Immature natural killer cell (primary cell): Measurements from ENCODE around the gene MYH13. TPM values are rescaled to one million over a fixed set of nuclear protein-coding genes. Genes with fewer than 3 reads are reported as not detected.

Experiments used
- DNase-seq, 3 donors: peaks; one replicate each; pipeline ENCODE4 v3.0.0; 2022; ENCODE audit warnings: mixed read lengths in 1 of 3
- H3K27ac Mint-ChIP-seq, 6 donors: one replicate each; pipeline ENCODE4 v1.8.0; 2020; ENCODE audit warnings: mixed read lengths in 6 of 6, mild to moderate bottlenecking in 5 of 6, inconsistent platforms in 4 of 6, moderate library complexity in 3 of 6
- H3K27me3 Mint-ChIP-seq, 3 donors: one replicate each; pipeline ENCODE4 v1.8.0; 2020 to 2021; ENCODE audit warnings: low read depth in 3 of 3, mild to moderate bottlenecking in 3 of 3, mixed read lengths in 3 of 3, moderate library complexity in 3 of 3, inconsistent platforms in 1 of 3
- H3K36me3 Mint-ChIP-seq, 3 donors: one replicate each; pipeline ENCODE4 v1.8.0; 2020; ENCODE audit warnings: mixed read lengths in 3 of 3, inconsistent platforms in 2 of 3, mild to moderate bottlenecking in 2 of 3
- H3K4me1 Mint-ChIP-seq, 2 donors: one replicate each; pipeline ENCODE4 v1.8.0; 2020; ENCODE audit warnings: inconsistent platforms in 2 of 2, mild to moderate bottlenecking in 2 of 2, mixed read lengths in 2 of 2, moderate library complexity in 1 of 2
- H3K4me3 Mint-ChIP-seq, 5 donors: one replicate each; pipeline ENCODE4 v1.8.0; 2020; ENCODE audit warnings: mild to moderate bottlenecking in 5 of 5, mixed read lengths in 5 of 5, inconsistent platforms in 3 of 5, moderate library complexity in 3 of 5
- H3K9me3 Mint-ChIP-seq, 6 donors: one replicate each; pipeline ENCODE4 v1.8.0; 2020; ENCODE audit warnings: mild to moderate bottlenecking in 6 of 6, mixed read lengths in 6 of 6, inconsistent platforms in 4 of 6, moderate library complexity in 3 of 6
- polyA plus RNA-seq, 3 donors: library from polyadenylated mRNA; unstranded; fragments of 300-500 nt; fragmentation: Illumina TruSeq; gene quantifications; one replicate each; pipeline ENCODE4 v1.2.3, GENCODE V29; 2021

Gene MYH13
- polyA plus RNA-seq, 3 donors from 2014 or later = not detected

DNA sequence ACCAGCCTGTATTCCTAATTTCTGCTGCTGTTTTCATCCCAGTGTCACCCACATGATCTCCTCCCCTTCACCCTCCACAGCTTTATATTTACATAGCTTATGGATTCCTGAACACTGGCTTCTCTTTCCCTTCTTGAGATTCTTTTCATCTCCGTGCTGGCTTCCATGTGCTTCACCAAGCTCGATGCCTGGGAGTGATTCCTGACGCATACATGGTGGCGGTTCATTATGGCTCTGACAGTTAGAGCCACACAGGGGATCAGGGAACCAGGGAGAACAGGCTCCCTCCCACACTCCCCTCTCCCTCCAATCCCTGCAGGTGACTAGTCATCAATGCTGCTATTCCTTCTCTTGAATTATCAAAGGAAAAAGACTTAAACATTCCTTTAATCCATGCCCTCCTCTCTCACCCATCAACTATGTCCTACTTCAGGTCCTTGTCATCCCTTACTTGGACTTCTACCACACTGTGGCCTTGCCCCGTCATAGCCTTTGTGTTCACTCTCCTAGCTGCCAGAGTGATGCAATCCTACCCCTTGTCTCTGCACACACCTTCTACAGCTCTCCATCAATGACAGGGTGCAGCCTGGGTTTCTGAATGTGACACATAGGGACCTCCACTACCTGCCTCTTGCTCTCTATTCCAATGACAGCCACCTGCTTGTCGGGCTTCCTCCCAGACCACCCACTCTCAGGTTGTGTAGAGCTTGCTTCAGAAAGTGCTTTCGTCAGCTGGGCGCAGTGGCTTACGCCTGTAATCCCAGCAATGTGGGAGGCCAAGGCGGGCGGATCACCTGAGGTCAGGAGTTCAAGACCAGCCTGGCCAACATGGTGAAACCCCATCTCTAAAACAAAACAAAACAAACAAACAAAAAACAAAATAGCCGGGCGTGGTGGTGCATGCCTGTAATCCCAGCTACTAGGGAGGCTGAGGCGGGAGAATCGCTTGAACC is 43.6 kb downstream of the MYH13 start:
- DNase-seq = no peak
- Mint-ChIP-seq H3K4me3 (no peak overlapping the region), H3K9me3 (no peaks in the 10 kb centered on the region), H3K4me1 (peaks cover 5% of the 10 kb centered on the region in 2 donors), H3K27me3 (peaks cover 1 to 8% (median 3%) of the 10 kb centered on the region in 3 donors), H3K36me3 (no peaks in the 10 kb centered on the region), H3K27ac (no peak overlapping the region)

DNA sequence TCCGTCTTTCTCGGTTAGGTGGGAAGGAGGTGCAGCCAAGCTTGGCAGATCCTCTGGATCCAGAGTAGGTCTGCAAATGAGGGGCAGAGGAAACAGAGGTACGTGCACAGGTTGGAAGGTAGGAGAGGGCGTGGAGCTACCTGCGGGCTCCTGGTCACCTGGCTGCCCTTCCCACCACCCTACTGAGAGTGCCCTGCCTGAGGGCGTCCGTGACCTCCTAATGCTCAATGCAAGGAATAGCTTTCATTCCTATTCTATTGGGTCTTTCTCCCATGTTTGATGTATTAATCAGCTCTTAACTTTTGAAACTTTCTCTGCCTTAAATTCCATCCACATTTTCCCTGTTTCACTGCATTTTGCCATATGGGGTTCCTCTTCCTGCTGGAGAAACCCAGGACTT is 44.6 kb downstream of the MYH13 start:
- no peak for DNase-seq
- Mint-ChIP-seq H3K9me3 (no peaks in the 10 kb centered on the region), H3K4me1 (peaks cover 5% of the 10 kb centered on the region in 2 donors), H3K36me3 (no peaks in the 10 kb centered on the region), H3K27ac (no peak overlapping the region), H3K4me3 (no peak overlapping the region), H3K27me3 (peaks cover 1 to 11% (median 3%) of the 10 kb centered on the region in 3 donors)

DNA sequence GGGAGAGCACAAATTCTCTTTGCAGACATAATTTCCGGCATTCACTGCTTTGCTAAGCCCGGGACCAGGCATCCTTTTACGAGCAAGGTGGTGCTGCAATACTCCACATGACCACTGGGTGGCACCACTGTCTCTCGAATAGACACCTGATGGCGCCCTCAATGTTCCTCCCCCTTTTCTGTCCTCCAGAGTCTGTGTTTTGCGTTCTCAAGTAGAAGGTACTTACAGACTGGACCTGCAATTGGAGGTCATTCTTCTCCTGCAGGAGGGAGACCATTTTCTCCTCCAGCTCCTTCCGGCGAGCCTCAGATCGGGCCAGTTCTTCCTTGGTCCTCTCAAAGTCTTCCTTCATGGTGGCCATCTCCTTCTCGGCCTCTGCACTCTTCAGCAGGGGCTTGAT is 45.2 kb downstream of the MYH13 start:
- Mint-ChIP-seq H3K9me3 (no peaks in the 10 kb centered on the region), H3K27ac (no peak overlapping the region), H3K36me3 (no peaks in the 10 kb centered on the region), H3K4me1 (peaks cover 5% of the 10 kb centered on the region in 2 donors), H3K4me3 (no peak overlapping the region), H3K27me3 (peaks cover 3 to 8% (median 3%) of the 10 kb centered on the region in 3 donors)
- DNase-seq = peak; percentile 55 to 65 (median 60)

DNA sequence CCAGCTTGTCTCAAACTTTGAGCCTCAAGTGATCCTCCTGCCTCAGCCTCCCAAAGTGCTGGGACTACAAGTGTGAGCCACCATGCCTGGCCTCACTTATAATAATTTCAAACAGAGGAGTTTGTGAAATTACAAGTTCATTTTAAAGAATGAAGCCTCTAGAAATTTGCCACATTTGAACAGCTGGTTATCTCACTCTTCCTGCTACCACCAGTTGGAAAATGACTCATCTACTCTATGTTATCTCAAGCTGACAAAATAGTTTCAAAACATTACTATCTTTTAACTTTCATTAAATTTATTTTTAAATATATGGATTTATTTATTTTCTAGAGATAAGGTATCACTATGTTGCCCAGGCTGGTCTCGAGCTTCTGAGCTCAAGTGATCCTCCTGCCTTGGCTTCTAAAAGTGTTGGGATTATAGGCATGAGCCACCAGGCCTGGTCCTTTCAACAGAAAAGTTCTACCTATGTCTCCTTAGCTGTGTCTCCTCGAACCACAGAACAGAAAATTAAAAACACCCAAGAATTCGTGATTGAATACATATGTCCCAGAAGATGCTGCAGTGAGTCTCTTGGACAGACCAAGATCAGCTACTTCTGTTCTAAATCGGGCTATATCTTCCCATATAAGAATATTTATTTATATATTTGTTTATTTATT is 47.6 kb downstream of the MYH13 start:
- H3K9me3 Mint-ChIP-seq = no peaks in the 10 kb centered on the region
- peaks cover 5% of the 10 kb centered on the region in 2 donors for H3K4me1 Mint-ChIP-seq
- H3K36me3 Mint-ChIP-seq = no peaks in the 10 kb centered on the region
- DNase-seq = no peak
- no peak overlapping the region for H3K4me3 Mint-ChIP-seq
- peaks cover 3 to 11% (median 3%) of the 10 kb centered on the region in 3 donors for H3K27me3 Mint-ChIP-seq
- no peak overlapping the region for H3K27ac Mint-ChIP-seq

DNA sequence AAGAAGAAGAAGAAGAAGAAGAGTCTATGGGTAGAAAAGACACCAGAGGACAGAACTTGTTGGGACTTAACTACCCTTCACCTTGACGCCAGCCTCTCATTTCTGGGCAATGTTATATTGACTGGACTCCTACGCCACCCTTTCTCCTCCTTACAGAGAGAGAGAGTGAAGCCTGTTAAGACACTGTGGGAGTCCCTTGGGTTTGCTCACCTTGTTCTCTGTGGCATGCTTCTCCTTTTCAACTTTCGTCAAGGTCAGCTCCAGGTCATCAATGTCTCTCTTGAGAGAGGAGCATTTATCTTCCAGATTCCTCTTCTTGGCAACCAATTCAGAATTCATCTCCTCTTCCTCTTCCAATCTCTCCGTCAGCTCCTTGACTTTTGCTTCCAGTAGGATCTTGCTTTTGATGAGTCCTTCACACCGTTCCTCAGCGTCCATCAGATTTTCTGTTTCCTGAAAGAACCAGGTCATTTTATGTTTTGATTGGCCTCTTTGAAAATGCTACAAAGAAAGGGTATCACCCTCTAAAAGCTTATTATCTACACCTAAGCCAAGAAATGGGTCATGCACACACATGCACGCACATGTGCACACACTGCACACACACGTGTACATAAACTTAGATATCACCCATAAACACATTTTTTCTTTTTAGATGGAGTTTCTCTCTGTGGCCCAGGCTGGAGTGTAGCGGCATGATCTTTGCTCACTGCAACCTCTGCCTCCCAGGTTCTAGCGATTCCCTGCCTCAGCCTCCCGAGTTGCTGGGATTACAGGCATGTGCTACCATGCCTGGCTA is 48.8 kb downstream of the MYH13 start:
- Mint-ChIP-seq H3K27me3 (peaks cover 1 to 10% (median 3%) of the 10 kb centered on the region in 3 donors), H3K4me3 (no peak overlapping the region), H3K4me1 (peaks cover 5% of the 10 kb centered on the region in 2 donors), H3K36me3 (no peaks in the 10 kb centered on the region), H3K27ac (no peak overlapping the region), H3K9me3 (no peaks in the 10 kb centered on the region)
- no peak for DNase-seq

DNA sequence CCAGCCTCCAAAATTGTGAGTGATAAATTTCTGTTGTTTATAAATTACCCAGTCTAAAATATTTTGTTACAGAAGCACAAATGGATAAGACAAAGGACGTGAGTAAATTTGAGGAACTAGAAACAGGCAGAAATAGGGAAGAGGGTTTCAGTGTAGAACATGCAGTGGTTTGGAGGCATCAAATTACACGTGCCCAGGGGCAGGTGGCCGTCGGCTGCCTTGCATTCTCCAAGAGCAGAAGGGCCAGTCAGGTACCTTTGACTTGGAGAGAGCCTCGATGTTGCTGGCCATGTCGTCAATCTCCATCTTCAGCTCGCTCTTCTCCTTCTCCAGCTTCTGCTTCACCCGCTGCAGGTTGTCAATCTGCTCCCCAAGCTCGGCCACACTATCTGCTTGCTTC is 54.3 kb downstream of the MYH13 start:
- Mint-ChIP-seq H3K27ac (no peak overlapping the region), H3K4me3 (no peak overlapping the region), H3K9me3 (peaks cover 0 to 1% (median 0%) of the 10 kb centered on the region in 6 donors), H3K36me3 (no peaks in the 10 kb centered on the region), H3K27me3 (peaks cover 3 to 13% (median 13%) of the 10 kb centered on the region in 3 donors), H3K4me1 (no peaks in the 10 kb centered on the region)
- DNase-seq = no peak

DNA sequence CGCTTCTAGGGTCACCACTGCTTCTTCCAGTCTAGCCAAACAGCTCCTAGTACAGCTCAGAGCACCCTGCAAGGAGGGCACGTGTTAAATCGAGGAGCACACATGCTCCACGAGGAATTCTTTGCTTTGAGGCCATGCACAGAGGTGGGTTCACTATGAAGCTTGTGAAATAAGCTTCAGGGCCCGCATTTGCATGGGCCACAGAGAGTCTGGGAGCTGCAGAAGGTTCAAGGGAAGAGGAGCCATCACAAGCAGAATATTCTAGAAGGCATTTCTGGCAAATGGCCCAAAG is 55.3 kb downstream of the MYH13 start:
- no peak overlapping the region for H3K27ac Mint-ChIP-seq
- no peak for DNase-seq
- no peaks in the 10 kb centered on the region for H3K4me1 Mint-ChIP-seq
- H3K36me3 Mint-ChIP-seq = no peaks in the 10 kb centered on the region
- no peak overlapping the region for H3K4me3 Mint-ChIP-seq
- peaks cover 3 to 13% (median 10%) of the 10 kb centered on the region in 3 donors for H3K27me3 Mint-ChIP-seq
- peaks cover 0 to 1% (median 0%) of the 10 kb centered on the region in 6 donors for H3K9me3 Mint-ChIP-seq

DNA sequence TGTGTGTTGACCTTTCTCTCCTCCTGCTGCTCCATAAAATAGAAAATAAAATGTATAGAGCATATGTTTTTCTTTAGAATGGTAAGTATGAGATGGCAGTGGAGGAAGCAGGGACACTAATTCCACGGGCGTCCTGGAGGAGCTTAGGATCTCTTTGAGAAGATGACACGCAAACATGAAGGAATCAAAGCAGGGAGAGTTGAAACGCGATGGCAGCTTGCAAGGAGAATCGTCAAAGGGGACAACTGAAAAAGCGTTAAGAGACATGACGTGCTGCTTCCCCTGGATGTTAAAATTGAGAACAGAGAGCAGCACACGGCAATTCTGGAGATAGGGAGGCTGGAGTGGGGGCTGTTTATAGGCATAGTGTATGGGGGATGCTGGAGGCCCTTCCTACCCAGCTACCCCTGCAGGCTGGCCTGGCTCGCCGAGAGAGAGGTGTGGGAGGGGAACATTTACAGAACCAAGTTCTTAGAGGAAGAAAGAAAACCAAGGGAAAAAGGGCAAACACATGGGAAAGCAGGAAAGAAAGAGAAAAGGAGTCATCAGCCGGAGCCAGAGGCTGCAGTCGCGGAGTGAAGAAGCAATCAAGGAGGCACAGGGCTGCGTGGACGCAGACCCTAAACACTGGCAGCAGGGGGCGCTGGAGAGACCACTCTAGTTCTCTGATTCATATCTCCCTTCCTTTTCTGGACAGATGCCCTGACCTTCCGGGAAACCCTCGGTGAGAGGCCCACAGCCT is 55.8 kb downstream of the MYH13 start:
- peak; percentile 22 to 55 (median 33) for DNase-seq
- H3K4me1 Mint-ChIP-seq = no peaks in the 10 kb centered on the region
- peak overlapping the region in 1 of 6 donors; percentile 22 for H3K27ac Mint-ChIP-seq
- H3K27me3 Mint-ChIP-seq = peaks cover 3 to 10% (median 10%) of the 10 kb centered on the region in 3 donors
- no peak overlapping the region for H3K4me3 Mint-ChIP-seq
- no peaks in the 10 kb centered on the region for H3K36me3 Mint-ChIP-seq
- H3K9me3 Mint-ChIP-seq = peaks cover 0 to 1% (median 0%) of the 10 kb centered on the region in 6 donors

DNA sequence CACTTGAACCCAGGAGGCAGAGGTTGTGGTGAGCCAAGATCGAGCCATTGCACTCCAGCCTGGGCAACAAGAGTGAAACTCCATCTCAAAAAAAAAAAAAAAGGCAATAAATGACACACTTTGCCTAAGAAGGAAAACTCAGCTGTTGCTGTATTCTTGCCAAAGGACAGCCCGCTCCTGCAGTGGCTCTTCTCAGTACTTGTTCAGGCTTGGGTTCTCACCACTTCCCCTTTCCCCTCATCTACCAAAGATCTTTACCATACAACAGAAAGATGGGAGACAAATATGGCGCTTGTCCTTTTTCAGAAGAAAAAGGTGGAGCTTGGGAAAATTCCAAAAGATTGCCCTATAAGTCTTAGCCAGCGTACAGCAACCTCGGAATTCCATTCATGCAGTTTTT is 58.5 kb downstream of the MYH13 start:
- H3K27ac Mint-ChIP-seq = no peak overlapping the region
- no peaks in the 10 kb centered on the region for H3K4me1 Mint-ChIP-seq
- H3K27me3 Mint-ChIP-seq = peaks cover 3 to 14% (median 8%) of the 10 kb centered on the region in 3 donors
- H3K4me3 Mint-ChIP-seq = no peak overlapping the region
- peaks cover 0 to 1% (median 0%) of the 10 kb centered on the region in 6 donors for H3K9me3 Mint-ChIP-seq
- DNase-seq = no peak
- no peaks in the 10 kb centered on the region for H3K36me3 Mint-ChIP-seq

DNA sequence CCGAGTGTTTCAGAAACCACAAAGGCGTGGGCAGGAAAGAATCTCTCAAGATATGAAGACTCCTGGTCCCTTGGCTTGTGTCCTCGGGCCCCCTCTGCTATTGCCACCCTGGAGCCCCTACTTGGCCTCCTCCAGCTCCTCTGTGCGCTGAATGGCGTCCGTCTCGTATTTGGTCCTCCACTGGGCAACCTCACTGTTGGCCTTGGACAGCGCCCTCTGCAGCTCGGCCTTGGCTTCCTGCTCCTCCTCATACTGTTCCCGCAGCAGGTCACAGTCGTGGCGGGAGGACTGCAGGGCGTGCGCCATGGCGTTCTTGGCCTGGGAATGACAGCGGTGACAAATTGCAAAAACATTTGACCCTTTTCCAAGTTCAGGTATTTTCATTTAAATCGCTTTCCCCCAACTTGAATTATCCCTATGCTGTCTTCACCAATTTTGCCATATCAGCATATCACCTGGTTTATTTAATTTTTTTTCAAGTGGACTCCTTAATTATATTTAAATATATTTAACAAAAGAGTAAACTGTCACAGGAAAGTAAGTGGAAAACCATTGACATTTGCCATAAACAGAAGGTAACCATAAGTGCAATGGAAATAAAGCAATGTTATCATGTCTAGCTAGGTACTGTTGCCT is 59.7 kb downstream of the MYH13 start:
- no peak overlapping the region for H3K4me3 Mint-ChIP-seq
- H3K4me1 Mint-ChIP-seq = no peaks in the 10 kb centered on the region
- H3K27ac Mint-ChIP-seq = no peak overlapping the region
- H3K27me3 Mint-ChIP-seq = peaks cover 3 to 14% (median 8%) of the 10 kb centered on the region in 3 donors
- no peaks in the 10 kb centered on the region for H3K36me3 Mint-ChIP-seq
- DNase-seq = no peak
- peaks cover 0 to 1% (median 0%) of the 10 kb centered on the region in 6 donors for H3K9me3 Mint-ChIP-seq

DNA sequence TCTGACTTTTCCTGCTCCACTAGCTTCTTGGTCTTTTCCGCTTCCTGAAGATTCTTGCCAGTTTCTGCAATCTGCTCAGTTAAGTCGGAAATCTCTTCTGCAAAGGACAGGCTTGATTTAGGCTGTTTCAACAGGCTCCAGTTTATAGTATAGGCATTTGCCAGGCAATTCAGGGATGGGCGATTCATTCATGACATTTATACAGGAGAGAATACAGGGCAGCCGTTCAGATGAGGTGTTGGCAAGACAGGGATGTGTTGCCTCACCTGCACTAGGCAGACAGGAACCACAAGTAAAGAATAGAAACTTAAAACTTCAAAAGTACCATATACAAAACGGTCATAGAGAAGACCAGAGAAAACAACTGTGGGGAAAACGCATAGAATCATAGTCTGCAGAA is 61.7 kb downstream of the MYH13 start:
- peaks cover 0 to 1% (median 0%) of the 10 kb centered on the region in 6 donors for H3K9me3 Mint-ChIP-seq
- no peak for DNase-seq
- no peak overlapping the region for H3K27ac Mint-ChIP-seq
- H3K4me1 Mint-ChIP-seq = no peaks in the 10 kb centered on the region
- peaks cover 1 to 11% (median 4%) of the 10 kb centered on the region in 3 donors for H3K27me3 Mint-ChIP-seq
- no peak overlapping the region for H3K4me3 Mint-ChIP-seq
- H3K36me3 Mint-ChIP-seq = no peaks in the 10 kb centered on the region

DNA sequence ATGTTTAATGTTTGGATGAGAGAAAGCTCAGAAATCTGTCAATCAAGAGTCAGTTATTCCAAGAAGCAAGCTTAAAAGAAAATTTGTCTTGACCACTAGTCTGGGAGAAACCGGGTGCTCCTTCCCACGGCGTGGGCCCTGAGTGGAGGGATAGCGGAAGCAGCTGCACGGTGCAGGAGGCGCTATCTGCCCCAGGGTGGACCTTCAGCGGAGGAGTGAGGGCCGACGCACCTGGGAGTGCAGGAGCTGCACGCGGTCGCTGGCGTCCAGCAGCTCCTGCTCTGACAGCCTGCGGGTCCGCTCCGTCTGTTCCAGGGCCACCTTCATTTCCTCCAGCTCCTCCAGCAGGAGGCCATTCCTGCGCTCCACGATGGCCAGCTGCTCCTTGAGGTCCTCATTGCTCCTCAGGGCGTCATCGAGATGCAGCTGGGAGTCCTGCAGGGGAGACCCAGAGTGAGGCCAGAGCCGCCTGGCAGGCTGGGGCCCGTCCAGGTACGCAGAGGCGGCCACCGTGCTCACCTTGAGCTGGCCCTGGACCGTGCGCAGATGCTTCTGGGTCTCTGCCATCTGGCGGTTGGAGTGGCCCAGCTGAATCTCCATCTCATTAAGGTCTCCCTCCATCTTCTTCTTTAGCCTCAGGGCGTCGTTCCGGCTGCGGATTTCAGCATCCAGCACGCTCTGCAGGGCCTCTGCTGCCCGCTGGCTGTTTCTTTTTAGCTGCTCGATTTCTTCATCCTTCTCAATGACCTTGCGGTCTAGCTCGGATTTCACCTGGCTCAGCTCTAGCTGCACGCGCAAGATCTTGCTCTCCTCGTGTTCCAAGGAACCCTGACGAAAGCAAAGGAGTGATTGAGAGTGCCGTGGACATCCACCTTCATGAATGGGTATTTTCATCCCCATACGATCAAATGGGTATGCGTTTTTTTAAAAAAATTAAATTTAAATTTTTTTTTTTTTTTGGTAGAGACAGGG is 63.5 kb downstream of the MYH13 start:
- Mint-ChIP-seq H3K4me1 (no peaks in the 10 kb centered on the region), H3K27me3 (peaks cover 0 to 6% (median 2%) of the 10 kb centered on the region in 3 donors), H3K9me3 (peaks cover 0 to 1% (median 0%) of the 10 kb centered on the region in 6 donors), H3K4me3 (no peak overlapping the region), H3K27ac (no peak overlapping the region), H3K36me3 (no peaks in the 10 kb centered on the region)
- DNase-seq = no peak
